HPDE6-E6E7 (cell line): ENCODE data around the gene PTH1R.
A peak's percentile ranks its signal among the peaks of the same experiment; 100 is the strongest.
"Not testable (repeated sequence)": the region's sequence is repeated elsewhere in the genome, so short reads cannot be mapped to it uniquely, and the experiment has no call there.

Source experiments
- DNase-seq: peaks from one replicate; pipeline ENCODE4 v3.0.0; 2011; ENCODE audit warnings: missing footprints; ENCODE audit errors: extremely low spot score

Gene PTH1R

GRCh38 chr3:46899151-46900006, 21.9 kb downstream of the PTH1R start:
- no peak for DNase-seq

DNA sequence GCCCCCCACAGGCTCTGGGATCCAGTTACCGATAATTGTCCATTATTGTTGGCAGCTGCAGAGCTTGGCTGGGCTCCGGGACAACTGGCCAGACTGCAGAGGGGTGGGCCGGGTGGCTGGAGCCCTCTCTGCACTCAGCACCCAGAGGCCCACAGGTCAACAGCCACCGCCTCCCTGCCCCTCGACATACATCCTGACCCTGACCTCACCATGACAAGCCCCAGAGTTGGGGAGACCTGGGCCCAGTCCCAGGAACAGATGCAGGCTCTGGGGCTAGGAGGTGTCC, 22.4 kb downstream of the PTH1R start:
- DNase-seq, result no peak

GRCh38 chr3:46900356-46900755, 22.8 kb downstream of the PTH1R start:
- no peak for DNase-seq

DNA sequence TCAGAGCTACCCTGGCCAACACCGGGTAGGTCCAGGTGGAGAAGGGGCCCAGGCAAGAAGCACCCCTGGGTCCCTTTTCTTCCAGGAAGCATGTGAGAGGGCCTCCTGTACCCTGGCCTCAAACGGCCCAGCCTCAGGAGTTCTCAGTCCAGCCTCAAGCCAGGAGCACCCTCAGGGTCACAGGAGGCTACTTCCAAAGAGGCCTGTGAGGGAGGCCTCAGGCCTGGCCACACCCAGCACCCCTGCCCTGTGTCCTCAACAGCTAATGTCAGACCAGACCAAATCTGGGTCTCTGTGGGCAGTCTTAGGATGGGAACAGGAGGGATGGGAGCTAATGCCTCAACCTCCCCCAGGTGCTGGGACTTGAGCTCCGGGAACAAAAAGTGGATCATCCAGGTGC, 23.5 kb downstream of the PTH1R start:
- no peak for DNase-seq

- DNase-seq, result no peak
Measured at GRCh38 chr3:46901591-46902187, 24.2 kb downstream of the PTH1R start.

- no peak for DNase-seq
Measured at GRCh38 chr3:46902188-46902631, 24.7 kb downstream of the PTH1R start.

DNA sequence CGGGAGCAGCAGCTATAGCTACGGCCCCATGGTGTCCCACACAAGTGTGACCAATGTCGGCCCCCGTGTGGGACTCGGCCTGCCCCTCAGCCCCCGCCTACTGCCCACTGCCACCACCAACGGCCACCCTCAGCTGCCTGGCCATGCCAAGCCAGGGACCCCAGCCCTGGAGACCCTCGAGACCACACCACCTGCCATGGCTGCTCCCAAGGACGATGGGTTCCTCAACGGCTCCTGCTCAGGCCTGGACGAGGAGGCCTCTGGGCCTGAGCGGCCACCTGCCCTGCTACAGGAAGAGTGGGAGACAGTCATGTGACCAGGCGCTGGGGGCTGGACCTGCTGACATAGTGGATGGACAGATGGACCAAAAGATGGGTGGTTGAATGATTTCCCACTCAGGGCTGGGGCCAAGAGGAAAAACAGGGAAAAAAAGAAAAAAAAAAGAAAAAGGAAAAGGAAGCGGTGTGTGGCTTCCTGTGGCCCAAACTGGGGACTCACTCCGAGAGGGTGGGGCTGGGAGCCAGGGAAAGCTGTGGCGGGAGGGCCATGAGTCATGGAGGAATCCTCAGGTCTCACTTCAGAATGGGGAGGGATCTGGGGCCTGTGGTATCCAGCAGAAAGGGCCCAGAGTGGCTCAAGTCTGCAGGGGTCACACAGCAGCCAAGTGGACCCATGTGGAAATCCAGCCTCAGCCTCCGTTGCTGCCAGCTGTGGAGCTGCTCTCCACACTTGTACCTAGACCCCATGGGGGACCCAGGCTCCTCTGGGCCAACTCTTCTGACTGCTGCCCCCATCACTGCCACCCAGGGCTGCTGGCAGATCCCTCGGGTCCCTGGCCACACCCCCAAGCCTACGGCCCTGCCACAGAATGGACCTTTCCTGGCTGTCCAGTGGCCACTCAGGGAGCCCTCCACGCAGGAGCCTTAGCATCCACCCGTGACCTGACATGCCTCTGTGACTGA, 26.1 kb downstream of the PTH1R start:
- DNase-seq, result no peak

GRCh38 chr3:46904303-46905212, 27.0 kb downstream of the PTH1R start:
- DNase-seq, result no peak

- DNase-seq, result no peak
Measured at GRCh38 chr3:46905213-46905560, 27.7 kb downstream of the PTH1R start.

GRCh38 chr3:46905661-46906451, 28.3 kb downstream of the PTH1R start:
- DNase-seq, result no peak

DNA sequence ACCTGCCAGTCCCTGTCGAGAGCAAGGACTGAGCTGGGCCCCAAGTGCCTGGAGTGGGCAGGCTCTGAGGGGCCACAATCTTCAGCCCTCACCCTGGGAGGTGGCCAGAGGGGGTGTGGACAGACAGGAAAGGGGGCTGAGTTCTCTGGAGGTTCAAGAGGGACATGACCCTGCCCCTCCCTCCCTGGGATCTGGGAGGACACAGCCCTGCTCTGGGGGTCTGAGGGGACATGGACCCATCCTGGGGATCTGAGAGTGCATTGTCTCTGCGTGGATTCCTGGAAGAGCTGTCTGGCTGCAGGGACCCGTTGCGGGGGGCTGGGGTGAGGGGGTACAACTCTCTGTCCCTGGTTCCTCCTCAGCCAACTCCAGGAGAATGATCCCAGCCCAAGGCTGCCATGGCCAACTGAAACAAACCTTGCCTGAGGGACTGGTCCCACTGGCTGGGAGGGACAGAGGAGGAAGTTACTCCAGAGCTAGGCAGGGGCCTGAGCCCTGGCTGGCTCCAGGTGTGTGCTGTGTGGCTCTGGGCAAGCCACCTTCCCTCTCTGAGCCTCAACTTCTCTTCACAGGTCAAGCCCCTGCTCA, 29.0 kb downstream of the PTH1R start:
- no peak for DNase-seq

DNA sequence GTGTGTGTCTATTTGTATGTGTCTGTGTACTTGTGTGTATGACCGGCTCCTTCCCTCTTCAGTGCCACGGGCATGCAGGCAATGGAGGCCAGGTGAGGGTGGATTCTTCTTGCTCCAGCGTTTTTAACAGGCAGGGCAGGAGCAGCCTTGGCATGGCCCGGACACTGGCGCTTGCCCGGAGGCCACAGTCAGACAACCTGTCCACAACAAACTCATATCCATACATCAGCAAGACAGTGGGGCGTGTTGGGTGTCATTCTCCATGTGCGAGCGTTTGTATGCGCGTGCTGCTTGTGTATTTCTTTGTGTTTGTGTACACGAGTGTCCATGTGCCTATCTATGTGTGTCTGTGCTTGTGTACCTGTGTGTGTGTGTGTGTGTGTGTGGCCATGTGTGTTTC, 29.8 kb downstream of the PTH1R start:
- DNase-seq, result no peak

DNA sequence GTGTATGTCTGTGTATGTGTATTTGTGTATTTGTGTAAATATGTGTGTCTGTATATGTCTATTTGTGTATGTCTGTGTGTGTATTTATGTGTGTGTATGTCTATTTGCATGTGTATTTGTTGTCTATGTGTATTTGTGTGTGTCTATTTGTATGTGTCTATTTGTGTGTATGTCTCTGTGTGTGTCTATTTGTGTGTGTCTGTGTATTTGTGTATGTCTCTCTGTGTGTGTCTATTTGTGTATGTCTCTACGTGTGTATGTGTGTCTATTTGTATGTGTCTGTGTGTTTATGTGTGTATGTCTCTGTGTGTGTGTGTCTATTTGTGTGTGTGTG, 30.4 kb downstream of the PTH1R start:
- no peak for DNase-seq

GRCh38 chr3:46908294-46908985, 30.9 kb downstream of the PTH1R start:
- no peak for DNase-seq

- DNase-seq, result no peak
Measured at GRCh38 chr3:46908986-46909534, 31.5 kb downstream of the PTH1R start.

- peak; percentile 43 for DNase-seq
Measured at GRCh38 chr3:46909535-46910161, 32.1 kb downstream of the PTH1R start.

DNA sequence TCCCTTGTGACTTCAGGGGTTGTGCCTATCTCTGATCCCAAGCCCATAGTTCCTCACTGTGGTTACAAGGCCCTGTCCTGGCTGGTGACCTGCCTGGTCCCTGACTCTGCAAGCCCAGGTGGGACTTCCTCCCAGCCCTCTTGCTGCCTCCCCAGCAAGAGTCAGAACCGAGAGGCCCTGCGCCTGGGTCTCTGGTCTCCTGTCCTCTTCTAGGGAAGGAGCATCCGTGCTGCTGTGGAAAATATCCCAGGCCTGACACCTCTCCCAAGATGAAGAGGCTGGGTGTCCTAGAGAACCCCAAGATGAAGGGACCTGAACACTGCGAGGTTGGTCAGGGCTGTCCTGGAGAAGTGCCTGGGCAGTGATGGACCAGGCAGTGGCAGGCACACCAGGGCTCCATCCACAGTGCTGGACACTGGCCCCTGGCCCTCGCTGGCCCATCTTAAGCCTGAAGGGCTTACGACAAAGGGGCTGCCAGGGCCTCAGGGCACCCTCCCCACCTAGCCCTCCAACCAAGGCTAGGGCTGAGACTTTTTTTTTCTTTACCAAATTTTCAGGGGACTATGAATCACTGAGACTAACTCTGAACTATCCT, 32.7 kb downstream of the PTH1R start:
- no peak for DNase-seq

GRCh38 chr3:46910914-46911313, 33.4 kb downstream of the PTH1R start:
- not testable (repeated sequence) for DNase-seq

GRCh38 chr3:46912986-46913385, 35.5 kb downstream of the PTH1R start:
- DNase-seq, result no peak
